Astrocyte (in vitro differentiated cells and primary cell): ENCODE results near the gene PTCRA. TPM values are rescaled to one million over a fixed set of nuclear protein-coding genes. Genes with fewer than 3 reads are reported as not detected.

Source experiments
- DNase-seq: peaks from one replicate; pipeline ENCODE4 v3.0.0-alpha.2; 2010; ENCODE audit warnings: low read depth
- FAIRE-seq: peaks from 2 replicates; lab custom pipeline; 2011; peaks lifted over from hg19 to GRCh38; lab: Jason Lieb, UNC
- H2AFZ ChIP-seq: 2 replicates; pipeline ENCODE4 v1.6.0; 2012; ENCODE audit warnings: low read depth, low read length, inconsistent platforms
- H3K27ac ChIP-seq: 2 replicates; pipeline ENCODE4 v1.5.1; 2011; ENCODE audit warnings: low read depth, low read length, inconsistent platforms
- H3K27me3 ChIP-seq: 2 replicates; pipeline ENCODE4 v1.6.0; 2011; ENCODE audit warnings: low read length, inconsistent platforms; ENCODE audit not compliant: insufficient read depth
- H3K36me3 ChIP-seq: 2 replicates; pipeline ENCODE4 v1.5.1; 2011; ENCODE audit warnings: low read length, inconsistent platforms; ENCODE audit not compliant: insufficient read depth
- H3K4me1 ChIP-seq: 2 replicates; pipeline ENCODE4 v1.5.1; 2011; ENCODE audit warnings: low read length, inconsistent platforms; ENCODE audit not compliant: insufficient read depth
- H3K4me2 ChIP-seq: 2 replicates; pipeline ENCODE4 v1.6.0; 2012; ENCODE audit warnings: low read length, inconsistent platforms
- H3K4me3 ChIP-seq: 2 replicates; pipeline ENCODE4 v1.5.1; 2011; ENCODE audit warnings: low read depth, mild to moderate bottlenecking, low read length, inconsistent platforms; ENCODE audit not compliant: insufficient read depth
- H3K79me2 ChIP-seq: 2 replicates; pipeline ENCODE4 v1.6.0; 2012; ENCODE audit warnings: mild to moderate bottlenecking, low read length, inconsistent platforms; ENCODE audit not compliant: insufficient read depth
- H3K9ac ChIP-seq: 2 replicates; pipeline ENCODE4 v1.6.0; 2012; ENCODE audit warnings: mild to moderate bottlenecking, low read length, inconsistent platforms
- H3K9me3 ChIP-seq: 2 replicates; pipeline ENCODE4 v1.5.1; 2012; ENCODE audit warnings: low read depth, mild to moderate bottlenecking, low read length, inconsistent platforms; ENCODE audit not compliant: insufficient read depth
- H4K20me1 ChIP-seq: 2 replicates; pipeline ENCODE4 v1.6.0; 2012; ENCODE audit warnings: low read length, inconsistent platforms; ENCODE audit not compliant: insufficient read depth
- H3K27ac Mint-ChIP-seq: one replicate; pipeline ENCODE4 v1.8.0; 2021; ENCODE audit warnings: mild to moderate bottlenecking, mixed read lengths; ENCODE audit not compliant: unreplicated experiment
- H3K27me3 Mint-ChIP-seq: one replicate; pipeline ENCODE4 v1.8.0; 2021; ENCODE audit warnings: low read depth, mixed read lengths; ENCODE audit not compliant: unreplicated experiment
- H3K36me3 Mint-ChIP-seq: one replicate; pipeline ENCODE4 v1.8.0; 2021; ENCODE audit warnings: low read depth, mixed read lengths; ENCODE audit not compliant: unreplicated experiment
- H3K4me1 Mint-ChIP-seq: one replicate; pipeline ENCODE4 v1.8.0; 2021; ENCODE audit warnings: low read depth, mixed read lengths; ENCODE audit not compliant: unreplicated experiment
- H3K4me3 Mint-ChIP-seq: one replicate; pipeline ENCODE4 v1.8.0; 2021; ENCODE audit warnings: mild to moderate bottlenecking, moderate library complexity, mixed read lengths; ENCODE audit not compliant: unreplicated experiment
- H3K9me3 Mint-ChIP-seq: one replicate; pipeline ENCODE4 v1.8.0; 2021; ENCODE audit warnings: mild to moderate bottlenecking, mixed read lengths; ENCODE audit not compliant: unreplicated experiment
- CTCF ChIP-seq: IDR thresholded peaks from 2 replicates; pipeline ENCODE4 v1.5.1; 2011; ENCODE audit warnings: low read depth, mild to moderate bottlenecking, inconsistent platforms, low read length, moderate library complexity; ENCODE audit not compliant: insufficient read depth
- EZH2 ChIP-seq: IDR thresholded peaks from 2 replicates; pipeline ENCODE4 v1.6.1; 2012; ENCODE audit warnings: mild to moderate bottlenecking, low read length, inconsistent platforms; ENCODE audit not compliant: insufficient read depth
- total RNA-seq: library from RNA; stranded (reverse); gene quantifications from 2 replicates; pipeline ENCODE4 v1.2.1, GENCODE V29; 2021

Gene PTCRA
- total RNA-seq, 1 donor from 2014 or later, result not detected

- no peak for TF ChIP-seq CTCF
- no peak for TF ChIP-seq EZH2
- no peaks in the 10 kb centered on the region for H3K36me3 ChIP-seq
- H3K4me2 ChIP-seq, result no peak overlapping the region
- no peak overlapping the region for H2AFZ ChIP-seq
- Mint-ChIP-seq H3K27me3 (no peaks in the 10 kb centered on the region), H3K4me1 (no peaks in the 10 kb centered on the region), H3K36me3 (no peaks in the 10 kb centered on the region), H3K9me3 (no peaks in the 10 kb centered on the region), H3K4me3 (no peak overlapping the region), H3K27ac (no peak overlapping the region)
- H3K27ac ChIP-seq, result no peak overlapping the region
- H3K4me3 ChIP-seq, result no peak overlapping the region
- H4K20me1 ChIP-seq, result no peaks in the 10 kb centered on the region
- no peaks in the 10 kb centered on the region for H3K79me2 ChIP-seq
- FAIRE-seq (no peak), DNase-seq (no peak)
- H3K9me3 ChIP-seq, result no peaks in the 10 kb centered on the region
- H3K9ac ChIP-seq, result no peak overlapping the region
- no peaks in the 10 kb centered on the region for H3K4me1 ChIP-seq
- H3K27me3 ChIP-seq, result no peaks in the 10 kb centered on the region
These were observed 1.3 kb upstream of the PTCRA start for GRCh38 chr6:42914546-42914945.

- Histone ChIP-seq H3K9ac (no peak overlapping the region), H3K27ac (no peak overlapping the region), H3K9me3 (no peaks in the 10 kb centered on the region), H3K4me1 (no peaks in the 10 kb centered on the region), H3K27me3 (no peaks in the 10 kb centered on the region), H3K36me3 (no peaks in the 10 kb centered on the region), H3K4me3 (no peak overlapping the region), H3K4me2 (no peak overlapping the region), H2AFZ (no peak overlapping the region), H4K20me1 (no peaks in the 10 kb centered on the region), H3K79me2 (no peaks in the 10 kb centered on the region)
- no peak overlapping the region for H3K4me3 Mint-ChIP-seq
- H3K36me3 Mint-ChIP-seq, result no peaks in the 10 kb centered on the region
- H3K27ac Mint-ChIP-seq, result no peak overlapping the region
- no peaks in the 10 kb centered on the region for H3K27me3 Mint-ChIP-seq
- TF ChIP-seq CTCF (no peak), EZH2 (no peak)
- DNase-seq, result no peak
- no peaks in the 10 kb centered on the region for H3K9me3 Mint-ChIP-seq
- no peaks in the 10 kb centered on the region for H3K4me1 Mint-ChIP-seq
- peak; percentile 34 for FAIRE-seq
These were observed 435 bp downstream of the PTCRA start for GRCh38 chr6:42916288-42916687.

GRCh38 chr6:42921801-42922200 is 5.9 kb downstream of the PTCRA start:
- H3K27ac Mint-ChIP-seq, result no peak overlapping the region

More at GRCh38 chr6:42921801-42922200, 5.9 kb downstream of the PTCRA start:
- Mint-ChIP-seq H3K9me3 (no peaks in the 10 kb centered on the region), H3K27me3 (no peaks in the 10 kb centered on the region), H3K4me1 (no peaks in the 10 kb centered on the region), H3K4me3 (no peak overlapping the region), H3K36me3 (no peaks in the 10 kb centered on the region)
- H3K9ac ChIP-seq, result no peak overlapping the region
- H3K27ac ChIP-seq, result no peak overlapping the region
- no peaks in the 10 kb centered on the region for H3K4me1 ChIP-seq
- no peak overlapping the region for H2AFZ ChIP-seq
- DNase-seq (no peak), FAIRE-seq (no peak)
- TF ChIP-seq EZH2 (no peak), CTCF (no peak)
- H3K4me2 ChIP-seq, result no peak overlapping the region
- H3K36me3 ChIP-seq, result no peaks in the 10 kb centered on the region
- no peaks in the 10 kb centered on the region for H3K79me2 ChIP-seq
- no peaks in the 10 kb centered on the region for H3K9me3 ChIP-seq
- no peaks in the 10 kb centered on the region for H3K27me3 ChIP-seq
- H4K20me1 ChIP-seq, result no peaks in the 10 kb centered on the region
- no peak overlapping the region for H3K4me3 ChIP-seq
